ENCODE measurements around the gene KRTAP13-1.

DNA sequence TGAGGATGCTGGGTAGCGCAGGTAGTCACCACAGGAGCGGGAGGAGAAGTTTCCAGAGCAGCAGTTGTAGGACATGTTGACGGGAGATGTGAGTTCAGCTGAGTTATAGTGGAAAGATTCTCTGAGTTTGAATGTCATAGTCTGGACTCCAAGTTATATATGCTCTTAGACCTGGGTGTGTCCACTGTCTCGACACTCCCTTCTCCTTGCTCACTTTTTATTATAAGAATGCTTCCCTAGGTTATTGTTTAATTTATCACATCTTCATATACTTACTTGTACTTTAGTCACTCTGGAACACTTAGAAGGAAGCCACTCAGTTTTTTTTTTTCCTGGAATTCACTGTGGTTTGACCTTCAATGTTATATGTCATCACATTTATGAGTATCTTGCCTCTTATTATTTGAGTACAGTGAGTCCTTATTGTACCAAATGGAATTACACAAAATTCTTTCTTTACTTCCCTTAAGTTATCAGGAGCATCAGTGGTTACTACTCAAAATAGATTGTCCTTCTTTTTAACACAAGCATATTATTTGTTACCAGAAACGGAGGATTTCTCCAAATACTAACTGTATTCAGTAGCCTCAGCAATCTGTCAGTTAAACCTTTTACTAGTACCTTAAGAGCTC is 23.6 kb upstream of the KRTAP13-1 start, which contains the start of gene KRTAP13-2:
- TF ChIP-seq CTCF (IDR thresholded peaks at IDR 0.05; ENCODE audit: low read depth, low read length, poor library complexity, severe bottlenecking): no peak
- TF ChIP-seq EZH2phosphoT487 (IDR thresholded peaks at IDR 0.05; ENCODE audit: borderline replicate concordance, low read length): no peak

All from DOHH2 (cell line).